Articular chondrocyte of knee joint (primary cell): ENCODE data around the gene PKP4. TPM values are rescaled to one million over a fixed set of nuclear protein-coding genes. Genes with fewer than 3 reads are reported as not detected.

Source experiments
- small RNA-seq: library from RNA; depleted of rRNA; stranded (forward); fragments of <200 nt; gene quantifications from one replicate; pipeline ENCODE3, GENCODE V24; 2012
- total RNA-seq: library from RNA; depleted of rRNA; stranded (reverse); fragments of >200 nt; gene quantifications from 2 replicates; pipeline ENCODE4 v1.2.3, GENCODE V29; 2012

Gene PKP4
- 28.9 and 30.6 TPM in 2 replicates for total RNA-seq

GRCh38 chr2:158456309-158457066 is at the start of gene PKP4, which contains the start of gene CCDC148:
TSS of gene PKP4 (plus strand) at chr2:158456952. CDS start at chr2:158533185, 76,233 bp downstream.
TSS of gene CCDC148 (minus strand) at chr2:158456753. CDS start at chr2:158456439, 314 bp downstream.

Small RNA genes lying within 50 kb of the gene (small RNA-seq; reads per million reads assigned to genes)
- gene AC005042.3 (not detected), gene RN7SL393P (not detected)

Other genes starting within 250 kb of the PKP4 start
- 0.91 and 1.5 TPM in 2 replicates for gene CCDC148, start 199 bp upstream of the PKP4 start, total RNA-seq